NCI-H187 treated with DMSO at 0.1 percent for 48 hours (cell line): Measurements from ENCODE around the gene PNLIPRP3.
"Not testable (repeated sequence)": the region's sequence is repeated elsewhere in the genome, so short reads cannot be mapped to it uniquely, and the experiment has no call there.

Experiments used
- DNase-seq: peaks from one replicate; lab custom pipeline; 2025; lab: John Stamatoyannopoulos, UW

PNLIPRP3 gene

GRCh38 chr10:116427671-116428070 lies at the start of gene PNLIPRP3:
Gene PNLIPRP3 (plus strand): TSS chr10:116427847. CDS start chr10:116428013, 166 bp downstream.
- DNase-seq, result no peak

- DNase-seq, result no peak
These were observed 45.4 kb upstream of the PNLIPRP3 start for GRCh38 chr10:116382290-116382689.

GRCh38 chr10:116385311-116385710 lies 42.3 kb upstream of the PNLIPRP3 start:
- no peak for DNase-seq

- DNase-seq, result no peak
These were observed 41.4 kb upstream of the PNLIPRP3 start for GRCh38 chr10:116385994-116386809.

- not testable (repeated sequence) for DNase-seq
These were observed 34.3 kb upstream of the PNLIPRP3 start for GRCh38 chr10:116393246-116393831.

GRCh38 chr10:116395223-116395985 lies 32.2 kb upstream of the PNLIPRP3 start:
- DNase-seq, result no peak

- no peak for DNase-seq
These were observed 29.4 kb upstream of the PNLIPRP3 start for GRCh38 chr10:116398224-116398623.

GRCh38 chr10:116402858-116403257 lies 24.8 kb upstream of the PNLIPRP3 start:
- DNase-seq, result no peak

- no peak for DNase-seq
These were observed 23.9 kb upstream of the PNLIPRP3 start for GRCh38 chr10:116403740-116404250.

- DNase-seq, result no peak
These were observed 18.9 kb upstream of the PNLIPRP3 start for GRCh38 chr10:116408719-116409118.

GRCh38 chr10:116410351-116410750 lies 17.3 kb upstream of the PNLIPRP3 start:
- DNase-seq, result no peak

GRCh38 chr10:116417821-116418220 lies 9.8 kb upstream of the PNLIPRP3 start:
- DNase-seq, result no peak

GRCh38 chr10:116418389-116418788 lies 9.3 kb upstream of the PNLIPRP3 start:
- no peak for DNase-seq

- DNase-seq, result no peak
These were observed 5.8 kb upstream of the PNLIPRP3 start for GRCh38 chr10:116421815-116422214.

- no peak for DNase-seq
These were observed 1.8 kb downstream of the PNLIPRP3 start for GRCh38 chr10:116429288-116429977.

GRCh38 chr10:116430288-116430687 lies 2.6 kb downstream of the PNLIPRP3 start:
- DNase-seq, result no peak

GRCh38 chr10:116431598-116431997 lies 4.0 kb downstream of the PNLIPRP3 start:
- no peak for DNase-seq

GRCh38 chr10:116437076-116437692 lies 9.5 kb downstream of the PNLIPRP3 start:
- DNase-seq, result no peak

- DNase-seq, result no peak
These were observed 12.8 kb downstream of the PNLIPRP3 start for GRCh38 chr10:116440330-116441030.

GRCh38 chr10:116444527-116445142 lies 17.0 kb downstream of the PNLIPRP3 start:
- DNase-seq, result no peak
